Liver (tissue), 9 donors: ENCODE measurements around the gene REST. TPM values are rescaled to one million over a fixed set of nuclear protein-coding genes. Genes with fewer than 3 reads are reported as not detected.
"Not testable (repeated sequence)": the region's sequence is repeated elsewhere in the genome, so short reads cannot be mapped to it uniquely, and the experiment has no call there.

ENCODE experiments used
- DNase-seq: peaks from one replicate; pipeline ENCODE4 v3.0.0-alpha.2; 2017; ENCODE audit warnings: low spot score
- H3K27ac ChIP-seq, 2 donors: one replicate each; pipeline ENCODE4 v1.7.0; 2013; ENCODE audit warnings: inconsistent platforms in 2 of 2, low read length in 2 of 2, control low read depth in 1 of 2, low read depth in 1 of 2, mild to moderate bottlenecking in 1 of 2
- H3K27me3 ChIP-seq, 4 donors: one replicate each; pipeline versions ENCODE4 v1.6.1 to v1.7.0; 2013; ENCODE audit warnings: low read length in 3 of 4, inconsistent platforms in 1 of 4, mild to moderate bottlenecking in 1 of 4, moderate library complexity in 1 of 4; ENCODE audit not compliant: control insufficient read depth in 4 of 4, insufficient read depth in 4 of 4
- H3K36me3 ChIP-seq, 4 donors: one replicate each; pipeline versions ENCODE4 v1.6.1 to v1.7.0; 2013; ENCODE audit warnings: low read length in 3 of 4, mild to moderate bottlenecking in 3 of 4, low read depth in 1 of 4, moderate library complexity in 1 of 4; ENCODE audit not compliant: control insufficient read depth in 4 of 4, insufficient read depth in 3 of 4
- H3K4me1 ChIP-seq, 4 donors: one replicate each; pipeline versions ENCODE4 v1.6.1 to v1.7.0; 2013; ENCODE audit warnings: low read length in 3 of 4, mild to moderate bottlenecking in 3 of 4, moderate library complexity in 1 of 4; ENCODE audit not compliant: control insufficient read depth in 4 of 4, insufficient read depth in 4 of 4
- H3K4me3 ChIP-seq, 3 donors: one replicate each; pipeline versions ENCODE4 v1.6.1 to v1.7.0; 2013; ENCODE audit warnings: low read length in 3 of 3, control low read depth in 1 of 3, low read depth in 1 of 3, mild to moderate bottlenecking in 1 of 3
- H3K9ac ChIP-seq, 2 donors: one replicate each; pipeline ENCODE4 v1.7.0; 2013; ENCODE audit warnings: low read length in 2 of 2, mild to moderate bottlenecking in 2 of 2, moderate library complexity in 2 of 2, control low read depth in 1 of 2, low read depth in 1 of 2
- H3K9me3 ChIP-seq, 4 donors: one replicate each; pipeline versions ENCODE4 v1.6.1 to v1.7.0; 2013; ENCODE audit warnings: low read length in 3 of 4; ENCODE audit not compliant: control insufficient read depth in 4 of 4
- FOXA1 ChIP-seq: IDR thresholded peaks from 2 replicates; pipeline ENCODE4 v1.6.1; 2016; ENCODE audit warnings: antibody characterized with exemption
- GABPA ChIP-seq, 2 donors: IDR thresholded peaks in 1 of 2; conservative IDR thresholded peaks in 1 of 2; 2 replicates each; pipeline ENCODE4 v1.6.1; 2016; ENCODE audit warnings: antibody characterized with exemption in 2 of 2, mild to moderate bottlenecking in 1 of 2, moderate library complexity in 1 of 2
- HNF4G ChIP-seq: IDR thresholded peaks from 2 replicates; pipeline ENCODE4 v1.6.1; 2016; ENCODE audit warnings: antibody characterized with exemption
- RAD21 ChIP-seq, 2 donors: IDR thresholded peaks; 2 replicates each; pipeline ENCODE4 v1.6.1; 2016; ENCODE audit warnings: antibody characterized with exemption in 2 of 2, mild to moderate bottlenecking in 2 of 2
- RXRA ChIP-seq, 2 donors: IDR thresholded peaks; 2 replicates each; pipeline ENCODE4 v1.6.1; 2017 to 2018; ENCODE audit warnings: antibody characterized with exemption in 2 of 2, mild to moderate bottlenecking in 1 of 2
- SP1 ChIP-seq: IDR thresholded peaks from 2 replicates; pipeline ENCODE4 v1.6.1; 2018; ENCODE audit warnings: antibody characterized with exemption, mild to moderate bottlenecking
- TAF1 ChIP-seq: conservative IDR thresholded peaks from 2 replicates; pipeline ENCODE4 v1.6.1; 2016; ENCODE audit warnings: antibody characterized with exemption, mild to moderate bottlenecking
- YY1 ChIP-seq: IDR thresholded peaks from 2 replicates; pipeline ENCODE4 v1.6.1; 2016; ENCODE audit warnings: antibody characterized with exemption, mild to moderate bottlenecking
- ZBTB33 ChIP-seq: IDR thresholded peaks from 2 replicates; pipeline ENCODE4 v1.6.1; 2016; ENCODE audit warnings: antibody characterized with exemption
- WGBS: extraction: QIAGEN DNeasy Blood & Tissue Kit; methylation state at CpG from one replicate; pipeline ENCODE4 v1.1.7; 2013; 5-methylcytosine and 5-hydroxymethylcytosine counted together
- polyA plus RNA-seq, 2 donors: library from polyadenylated mRNA; stranded (reverse) in 1 of 2; unstranded in 1 of 2; fragments of 200-250 nt in 1 of 2; fragments of >200 nt in 1 of 2; fragmentation: Nextera tagmentation in 1 of 2; extraction: Ambion mirVana in 1 of 2; gene quantifications; one replicate each; pipeline versions ENCODE4 v1.2.1 to v1.2.3, GENCODE V29; 2013 to 2015
- total RNA-seq, 2 donors: library from RNA; depleted of rRNA; stranded (reverse); fragments of >200 nt; gene quantifications; one replicate each; pipeline ENCODE4 v1.2.3, GENCODE V29; 2014
- TF ChIP-seq, protein P1 (sequence below): fragments of 150-350 bp; IDR thresholded peaks from 2 replicates; pipeline ENCODE4 v1.5.1; 2017; ENCODE audit warnings: improper control_type of control experiment, low read depth, low read length; ENCODE audit not compliant: missing input control
- TF ChIP-seq, protein P2 (sequence below): IDR thresholded peaks from 2 replicates; pipeline ENCODE4 v1.6.1; 2016; ENCODE audit warnings: antibody characterized with exemption
- donor health status: healthy.
- donor health status: healthy.
- donor health status: healthy.
- donor health status: healthy.
- donor health status: healthy.

Gene REST
- total and polyA plus RNA-seq, 4 donors: 3.7 to 18.1 (median 12.4) TPM

DNA sequence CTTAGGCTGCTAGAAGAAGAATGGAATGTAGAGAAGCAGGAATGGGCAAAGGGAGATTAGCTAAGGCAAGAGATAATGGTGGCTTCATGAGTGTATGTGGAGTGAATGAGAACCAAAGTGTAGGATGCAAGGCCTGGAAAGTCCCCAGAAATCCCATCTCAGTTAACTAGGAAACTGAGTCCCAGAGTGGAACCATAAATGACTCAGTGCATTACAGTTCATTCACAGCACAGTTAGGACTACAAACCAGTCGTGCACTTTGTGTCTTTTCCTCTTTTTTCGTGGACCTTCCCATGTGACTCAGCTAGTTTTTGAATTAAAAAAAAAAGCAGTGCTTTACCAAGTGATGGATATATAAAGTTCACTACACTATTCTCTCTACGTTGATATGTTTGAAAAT lies 27.7 kb upstream of the REST start (continued):
- TF ChIP-seq, protein P1, sequence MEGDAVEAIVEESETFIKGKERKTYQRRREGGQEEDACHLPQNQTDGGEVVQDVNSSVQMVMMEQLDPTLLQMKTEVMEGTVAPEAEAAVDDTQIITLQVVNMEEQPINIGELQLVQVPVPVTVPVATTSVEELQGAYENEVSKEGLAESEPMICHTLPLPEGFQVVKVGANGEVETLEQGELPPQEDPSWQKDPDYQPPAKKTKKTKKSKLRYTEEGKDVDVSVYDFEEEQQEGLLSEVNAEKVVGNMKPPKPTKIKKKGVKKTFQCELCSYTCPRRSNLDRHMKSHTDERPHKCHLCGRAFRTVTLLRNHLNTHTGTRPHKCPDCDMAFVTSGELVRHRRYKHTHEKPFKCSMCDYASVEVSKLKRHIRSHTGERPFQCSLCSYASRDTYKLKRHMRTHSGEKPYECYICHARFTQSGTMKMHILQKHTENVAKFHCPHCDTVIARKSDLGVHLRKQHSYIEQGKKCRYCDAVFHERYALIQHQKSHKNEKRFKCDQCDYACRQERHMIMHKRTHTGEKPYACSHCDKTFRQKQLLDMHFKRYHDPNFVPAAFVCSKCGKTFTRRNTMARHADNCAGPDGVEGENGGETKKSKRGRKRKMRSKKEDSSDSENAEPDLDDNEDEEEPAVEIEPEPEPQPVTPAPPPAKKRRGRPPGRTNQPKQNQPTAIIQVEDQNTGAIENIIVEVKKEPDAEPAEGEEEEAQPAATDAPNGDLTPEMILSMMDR: no peak
- TF ChIP-seq TAF1: no peak
- TF ChIP-seq RAD21 (IDR thresholded peaks at IDR 0.05): no peak
- TF ChIP-seq, protein P2, sequence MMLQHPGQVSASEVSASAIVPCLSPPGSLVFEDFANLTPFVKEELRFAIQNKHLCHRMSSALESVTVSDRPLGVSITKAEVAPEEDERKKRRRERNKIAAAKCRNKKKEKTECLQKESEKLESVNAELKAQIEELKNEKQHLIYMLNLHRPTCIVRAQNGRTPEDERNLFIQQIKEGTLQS: no peak

DNA sequence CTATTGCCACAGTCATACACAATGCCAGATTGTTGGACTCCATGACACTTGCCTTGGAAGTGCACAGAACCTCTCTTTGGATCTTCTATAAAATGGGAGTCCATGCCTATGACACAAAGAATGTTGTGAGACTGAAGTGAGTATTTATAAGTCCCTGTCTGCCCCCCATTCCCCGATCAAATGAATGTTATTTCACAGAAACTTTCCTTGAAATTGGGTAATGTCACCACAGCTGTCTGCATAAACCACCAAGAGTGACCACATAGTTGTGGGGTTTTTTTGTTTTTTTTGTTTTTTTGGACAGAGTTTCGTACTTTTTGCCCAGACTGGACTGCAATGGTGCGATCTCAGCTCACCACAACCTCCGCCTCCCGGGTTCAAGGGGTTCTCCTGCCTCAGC lies 27.1 kb upstream of the REST start:
- H3K4me3 ChIP-seq: no peak overlapping the region
- WGBS: 79% methylated on average over 5 of the region's 5 CpGs
- TF ChIP-seq GABPA (IDR thresholded peaks at IDR 0.05 in 1 of 2, conservative IDR thresholded peaks at IDR 0.05 in 1 of 2): no peak
- no peak for TF ChIP-seq RXRA (IDR thresholded peaks at IDR 0.05)
- TF ChIP-seq, protein P2: no peak
- TF ChIP-seq, protein P1: no peak
- TF ChIP-seq RAD21 (IDR thresholded peaks at IDR 0.05): no peak
- no peak for TF ChIP-seq SP1
- no peak for TF ChIP-seq YY1
- TF ChIP-seq HNF4G: no peak
- no peak for TF ChIP-seq TAF1
- TF ChIP-seq ZBTB33: no peak
- no peak for TF ChIP-seq FOXA1

GRCh38 chr4:56884511-56884910 lies 23.2 kb upstream of the REST start:
- DNase-seq, H3K4me1 ChIP-seq, H3K9me3 ChIP-seq, H3K4me3 ChIP-seq, H3K36me3 ChIP-seq, H3K27me3 ChIP-seq, H3K27ac ChIP-seq, H3K9ac ChIP-seq: not testable (repeated sequence)
- 47% methylated on average over 3 of the region's 3 CpGs for WGBS

More for the DNA sequence above, 27.1 kb upstream of the REST start:
- Histone ChIP-seq H3K9ac (no peak overlapping the region), H3K9me3 (no peaks in the 10 kb centered on the region), H3K4me1 (no peaks in the 10 kb centered on the region), H3K36me3 (no peaks in the 10 kb centered on the region), H3K27me3 (no peaks in the 10 kb centered on the region), H3K27ac (no peak overlapping the region)
- no peak for DNase-seq
